B cell (primary cell): ENCODE results near the gene ALDH1A2. TPM values are rescaled to one million over a fixed set of nuclear protein-coding genes. Genes with fewer than 3 reads are reported as not detected.

ENCODE experiments used
- ATAC-seq: fragments of 200-7000 bp; cut with Tn5 transposase; one replicate; pipeline ENCODE4 v1.10.0; 2021; ENCODE audit warnings: low read depth, mild to moderate bottlenecking, moderate number of reproducible peaks, moderate library complexity
- CTCF ChIA-PET: fragments of 350-600 bp; sonication (Branson Sonifier 250); formaldehyde crosslinking; loops from one replicate; lab custom pipeline; 2021; ENCODE audit warnings: antibody characterized with exemption, inconsistent platforms; lab: Charles Lee
- POLR2A ChIA-PET: fragments of 350-600 bp; sonication (Branson Sonifier 250); formaldehyde crosslinking; loops from one replicate; lab custom pipeline; 2021; ENCODE audit warnings: antibody characterized with exemption; lab: Charles Lee
- DNase-seq: peaks from one replicate; pipeline ENCODE4 v3.0.0; 2013
- H2AFZ ChIP-seq: 2 replicates; pipeline ENCODE4 v1.6.1; 2012; ENCODE audit warnings: mild to moderate bottlenecking, low read depth, low read length; ENCODE audit not compliant: insufficient read depth, poor library complexity, severe bottlenecking
- H3K27ac ChIP-seq, 2 donors: 1 replicate in 1 of 2; 2 replicates in 1 of 2; pipeline ENCODE4 v1.5.1; 2012 to 2013; ENCODE audit warnings: low read length in 2 of 2, mild to moderate bottlenecking in 2 of 2, moderate library complexity in 1 of 2
- H3K27me3 ChIP-seq, 4 experiments: fragments of 200-600 bp in 1 of 4; sonication (generic) in 1 of 4; replicated peaks in 1 of 4; 1 replicate in 2 of 4; 2 replicates in 2 of 4; pipeline versions ENCODE4 v1.6.1 to v1.7.0; 2013 to 2016; ENCODE audit warnings: low read length in 3 of 4, mild to moderate bottlenecking in 2 of 4, mixed read lengths in 1 of 4, moderate library complexity in 1 of 4; ENCODE audit not compliant: insufficient read depth in 4 of 4, control insufficient read depth in 3 of 4; ENCODE audit errors: control extremely low read depth in 1 of 4
- H3K36me3 ChIP-seq, 2 experiments: replicated peaks in 1 of 2; 1 replicate in 1 of 2; 2 replicates in 1 of 2; pipeline versions ENCODE4 v1.6.1 to v1.7.1; 2013; ENCODE audit warnings: low read length in 1 of 2; ENCODE audit not compliant: insufficient read depth in 2 of 2, control insufficient read depth in 1 of 2; ENCODE audit errors: control extremely low read depth in 1 of 2, extremely low read depth in 1 of 2
- H3K4me1 ChIP-seq, 2 donors: fragments of 200-600 bp in 1 of 2; sonication (generic) in 1 of 2; 1 replicate in 1 of 2; 2 replicates in 1 of 2; pipeline versions ENCODE4 v1.5.1 to v1.6.1; 2013 to 2017; ENCODE audit warnings: low read length in 2 of 2; ENCODE audit not compliant: control insufficient read depth in 2 of 2, insufficient read depth in 2 of 2
- H3K4me2 ChIP-seq: replicated peaks from 2 replicates; pipeline ENCODE3; 2012; ENCODE audit warnings: mild to moderate bottlenecking, low read depth, low read length; ENCODE audit not compliant: poor library complexity, severe bottlenecking
- H3K4me3 ChIP-seq, 5 experiments: fragments of 200-600 bp in 1 of 5; sonication (generic) in 1 of 5; 1 replicate in 3 of 5; 2 replicates in 2 of 5; pipeline versions ENCODE4 v1.5.1 to v1.7.0; 2011 to 2016; ENCODE audit warnings: low read length in 4 of 5, mild to moderate bottlenecking in 4 of 5, low read depth in 2 of 5, control low read depth in 1 of 5, moderate library complexity in 1 of 5; ENCODE audit not compliant: insufficient read depth in 1 of 5; ENCODE audit errors: control extremely low read depth in 1 of 5, extremely low read depth in 1 of 5
- H3K79me2 ChIP-seq: fragments of 200-600 bp; sonication (generic); one replicate; pipeline ENCODE4 v1.6.0; 2016; ENCODE audit warnings: low read length; ENCODE audit not compliant: control insufficient read depth, insufficient read depth
- H3K9ac ChIP-seq: fragments of 200-600 bp; sonication (generic); 2 replicates; pipeline ENCODE4 v1.6.1; 2017; ENCODE audit warnings: mild to moderate bottlenecking, low read length, moderate library complexity
- H3K9me3 ChIP-seq, 3 donors: one replicate each; pipeline versions ENCODE4 v1.6.1 to v1.7.1; 2013; ENCODE audit warnings: low read length in 2 of 3; ENCODE audit not compliant: control insufficient read depth in 2 of 3, insufficient read depth in 1 of 3; ENCODE audit errors: control extremely low read depth in 1 of 3
- H4K20me1 ChIP-seq: 2 replicates; pipeline ENCODE4 v1.6.0; 2012; ENCODE audit warnings: mild to moderate bottlenecking, low read length; ENCODE audit not compliant: insufficient read depth, control insufficient read depth, poor library complexity, severe bottlenecking
- H3K27ac Mint-ChIP-seq: one replicate; pipeline ENCODE4 v1.8.0; 2021; ENCODE audit warnings: mixed read lengths
- H3K27me3 Mint-ChIP-seq: one replicate; pipeline ENCODE4 v1.8.0; 2021; ENCODE audit warnings: mixed read lengths
- H3K4me1 Mint-ChIP-seq: one replicate; pipeline ENCODE4 v1.8.0; 2021; ENCODE audit warnings: mixed read lengths
- H3K4me3 Mint-ChIP-seq: one replicate; pipeline ENCODE4 v1.8.0; 2021; ENCODE audit warnings: mixed read lengths
- H3K9me3 Mint-ChIP-seq: one replicate; pipeline ENCODE4 v1.8.0; 2022; ENCODE audit warnings: mixed read lengths; ENCODE audit not compliant: insufficient read depth
- CTCF ChIP-seq: fragments of 200-600 bp; IDR thresholded peaks from one replicate; pipeline ENCODE4 v1.8.0; 2022; ENCODE audit warnings: antibody characterized with exemption, mild to moderate bottlenecking
- EZH2 ChIP-seq: IDR thresholded peaks from 2 replicates; pipeline ENCODE4 v1.6.1; 2012; ENCODE audit warnings: borderline replicate concordance, low read depth, mild to moderate bottlenecking, moderate library complexity, low read length; ENCODE audit not compliant: insufficient read depth, poor library complexity, severe bottlenecking
- WGBS: methylation state at CpG from one replicate; pipeline ENCODE4 v1.1.5; 2013; ENCODE audit warnings: missing lambda C conversion rate; ENCODE audit not compliant: insufficient coverage; 5-methylcytosine and 5-hydroxymethylcytosine counted together
- intact Hi-C: fragments of 100-400 bp; cut with micrococcal nuclease; formaldehyde crosslinking; loops from one replicate; pipeline ENCODE4 v1.10.0; 2022
- polyA plus RNA-seq: library from polyadenylated mRNA; depleted of rRNA; stranded (reverse); fragments of >200 nt; gene quantifications from 2 replicates; pipeline ENCODE4 v1.2.3, GENCODE V29; 2012
- total RNA-seq, 2 donors: library from RNA; stranded (reverse); fragments of 120-200 nt in 1 of 2; gene quantifications; 1 replicate in 1 of 2; 2 replicates in 1 of 2; pipeline versions ENCODE4 v1.2.3 to v1.2.4, GENCODE V29; 2013 to 2022

ALDH1A2 gene
- total and polyA plus RNA-seq, 2 donors (not counting 1 experiment from before 2014, with no cell fraction given): not detected

GRCh38 chr15:58019503-58020376, 45.8 kb downstream of the ALDH1A2 start:
- no peaks in the 10 kb centered on the region for H3K4me1 ChIP-seq
- Mint-ChIP-seq H3K27me3 (peaks cover 6% of the 10 kb centered on the region), H3K9me3 (peaks cover 14% of the 10 kb centered on the region), H3K4me3 (no peak overlapping the region), H3K27ac (no peak overlapping the region), H3K4me1 (no peaks in the 10 kb centered on the region)
- WGBS: 75% methylated on average over 1 of the region's 5 CpGs
- no peak for ATAC-seq
- TF ChIP-seq EZH2 (no peak), CTCF (no peak)
- H2AFZ ChIP-seq: no peak overlapping the region
- H3K4me3 ChIP-seq: no peak overlapping the region
- H3K9ac ChIP-seq: no peak overlapping the region
- no peak for DNase-seq
- CTCF ChIA-PET: no interaction called here
- H3K27me3 ChIP-seq: peaks cover 0 to 4% (median 0%) of the 10 kb centered on the region in 4 experiments
- H3K9me3 ChIP-seq: peaks cover 1 to 18% (median 4%) of the 10 kb centered on the region in 3 donors
- H4K20me1 ChIP-seq: no peaks in the 10 kb centered on the region
- POLR2A ChIA-PET: no interaction called here
- H3K36me3 ChIP-seq: no peaks in the 10 kb centered on the region
- no peak overlapping the region for H3K4me2 ChIP-seq
- no peaks in the 10 kb centered on the region for H3K79me2 ChIP-seq
- no peak overlapping the region for H3K27ac ChIP-seq
- intact Hi-C loops: no loop called here

GRCh38 chr15:58017869-58018268, 47.6 kb downstream of the ALDH1A2 start:
- no peak overlapping the region for H3K27ac ChIP-seq
- ChIA-PET POLR2A (no interaction called here), CTCF (no interaction called here)
- no peak overlapping the region for H3K4me3 Mint-ChIP-seq
- DNase-seq: no peak
- H3K9me3 ChIP-seq: peaks cover 0 to 13% (median 1%) of the 10 kb centered on the region in 3 donors
- peaks cover 7% of the 10 kb centered on the region for H3K9me3 Mint-ChIP-seq
- no peak overlapping the region for H3K27ac Mint-ChIP-seq
- H3K27me3 Mint-ChIP-seq: peaks cover 15% of the 10 kb centered on the region
- WGBS: no CpG with 5 or more reads among the region's 1 CpG
- peaks cover 0 to 4% (median 0%) of the 10 kb centered on the region in 4 experiments for H3K27me3 ChIP-seq
- H4K20me1 ChIP-seq: no peaks in the 10 kb centered on the region
- H2AFZ ChIP-seq: no peak overlapping the region
- no peaks in the 10 kb centered on the region for H3K36me3 ChIP-seq
- ATAC-seq: no peak
- no peak overlapping the region for H3K9ac ChIP-seq
- H3K4me2 ChIP-seq: no peak overlapping the region
- TF ChIP-seq EZH2 (no peak), CTCF (no peak)
- H3K79me2 ChIP-seq: no peaks in the 10 kb centered on the region
- intact Hi-C loops: no loop called here
- H3K4me1 ChIP-seq: no peaks in the 10 kb centered on the region
- no peaks in the 10 kb centered on the region for H3K4me1 Mint-ChIP-seq
- H3K4me3 ChIP-seq: no peak overlapping the region
